Thyroid gland (tissue), 4 donors: Measurements from ENCODE around the gene YWHAQ. TPM values are rescaled to one million over a fixed set of nuclear protein-coding genes. Genes with fewer than 3 reads are reported as not detected.

Source experiments
- DNase-seq, 2 donors: peaks; one replicate each; pipeline ENCODE4 v3.0.0-alpha.2; 2019
- H3K27ac ChIP-seq, 3 donors: fragments of 200-600 bp; sonication (generic); 1 replicate in 2 of 3; 2 replicates in 1 of 3; pipeline ENCODE4 v1.5.1; 2016 to 2019; ENCODE audit warnings: mild to moderate bottlenecking in 1 of 3, moderate library complexity in 1 of 3
- H3K27me3 ChIP-seq: fragments of 200-600 bp; sonication (generic); one replicate; pipeline ENCODE4 v1.5.1; 2019
- H3K36me3 ChIP-seq, 2 donors: fragments of 200-600 bp; sonication (generic); one replicate each; pipeline ENCODE4 v1.5.1; 2016 to 2019
- H3K4me1 ChIP-seq, 2 donors: fragments of 200-600 bp; sonication (generic); one replicate each; pipeline ENCODE4 v1.5.1; 2017 to 2019
- H3K4me3 ChIP-seq, 3 donors: fragments of 200-600 bp; sonication (generic); replicated peaks in 1 of 3; 1 replicate in 2 of 3; 2 replicates in 1 of 3; pipeline ENCODE4 v1.5.1; 2016; ENCODE audit warnings: mild to moderate bottlenecking in 1 of 3
- H3K9me3 ChIP-seq: fragments of 200-600 bp; sonication (generic); one replicate; pipeline ENCODE4 v1.5.1; 2017
- CTCF ChIP-seq, 6 experiments: fragments of 200-600 bp in 3 of 6; fragments of 450-650 bp in 3 of 6; sonication (generic) in 3 of 6; IDR thresholded peaks; one replicate each; pipeline ENCODE4 v1.5.1; 2016 to 2019; ENCODE audit warnings: antibody characterized with exemption in 6 of 6, mild to moderate bottlenecking in 2 of 6, inconsistent platforms in 1 of 6, moderate library complexity in 1 of 6
- POLR2A ChIP-seq, 2 donors: fragments of 450-650 bp; IDR thresholded peaks; one replicate each; pipeline ENCODE4 v1.6.1; 2017; ENCODE audit warnings: antibody characterized with exemption in 2 of 2, mild to moderate bottlenecking in 2 of 2, moderate library complexity in 1 of 2
- WGBS, 2 donors: methylation state at CpG; one replicate each; pipeline ENCODE4 v1.1.5; 2017; 5-methylcytosine and 5-hydroxymethylcytosine counted together
- intact Hi-C: fragments of 100-400 bp; cut with DNase I; formaldehyde crosslinking; loops from one replicate; pipeline ENCODE4 v1.15.1; 2023
- total RNA-seq, 4 donors: library from RNA; depleted of rRNA; stranded (reverse); fragments of >200 nt; gene quantifications; one replicate each; pipeline ENCODE4 v1.2.3, GENCODE V29; 2016

Gene YWHAQ
- total RNA-seq, 4 donors from 2014 or later, result 246 to 270 (median 265) TPM

GRCh38 chr2:9675415-9676351 lies 44.9 kb upstream of the YWHAQ start:
- 65 to 66% methylated on average over 13 of the region's 14 CpGs for WGBS, 2 donors
- TF ChIP-seq CTCF (IDR thresholded peaks at IDR 0.05) (no peak), POLR2A (IDR thresholded peaks at IDR 0.05) (no peak)
- Histone ChIP-seq H3K9me3 (no peaks in the 10 kb centered on the region), H3K27ac (no peak overlapping the region), H3K4me3 (no peak overlapping the region), H3K27me3 (no peaks in the 10 kb centered on the region), H3K4me1 (no peaks in the 10 kb centered on the region), H3K36me3 (no peaks in the 10 kb centered on the region)
- intact Hi-C loops, result no loop called here
- no peak for DNase-seq

GRCh38 chr2:9674891-9675414 lies 44.2 kb upstream of the YWHAQ start:
- Histone ChIP-seq H3K27ac (no peak overlapping the region), H3K36me3 (no peaks in the 10 kb centered on the region), H3K27me3 (no peaks in the 10 kb centered on the region), H3K4me1 (peaks cover 0 to under 1% of the 10 kb centered on the region in 2 donors), H3K9me3 (no peaks in the 10 kb centered on the region), H3K4me3 (no peak overlapping the region)
- no peak for DNase-seq
- intact Hi-C loops, result no loop called here
- TF ChIP-seq CTCF (IDR thresholded peaks at IDR 0.05) (no peak), POLR2A (IDR thresholded peaks at IDR 0.05) (no peak)
- WGBS, 2 donors, result 93% methylated on average over 5 of the region's 5 CpGs

- Histone ChIP-seq H3K4me3 (no peak overlapping the region), H3K4me1 (peaks cover 3 to 10% of the 10 kb centered on the region in 2 donors), H3K36me3 (no peaks in the 10 kb centered on the region), H3K27me3 (no peaks in the 10 kb centered on the region), H3K9me3 (no peaks in the 10 kb centered on the region), H3K27ac (no peak overlapping the region)
- intact Hi-C loops, result no loop called here
- TF ChIP-seq CTCF (IDR thresholded peaks at IDR 0.05) (no peak), POLR2A (IDR thresholded peaks at IDR 0.05) (no peak)
- 89 to 94% methylated on average over 6 of the region's 6 CpGs for WGBS, 2 donors
- DNase-seq, result no peak
Measured at GRCh38 chr2:9673914-9674481, 43.2 kb upstream of the YWHAQ start.

- no peak for TF ChIP-seq CTCF (IDR thresholded peaks at IDR 0.05)
- TF ChIP-seq POLR2A (IDR thresholded peaks at IDR 0.05), result no peak
- Histone ChIP-seq H3K4me3 (no peak overlapping the region), H3K27ac (peak overlapping the region in 1 of 3 donors; percentile 4), H3K36me3 (no peaks in the 10 kb centered on the region), H3K4me1 (peaks cover 8 to 16% of the 10 kb centered on the region in 2 donors), H3K27me3 (no peaks in the 10 kb centered on the region), H3K9me3 (no peaks in the 10 kb centered on the region)
- intact Hi-C loops, result no loop called here
- peak; percentile 59 to 61 for DNase-seq
- 57 to 61% methylated on average over 4 to 5 of the region's 5 CpGs for WGBS, 2 donors
Measured at GRCh38 chr2:9668687-9669345, 38.0 kb upstream of the YWHAQ start.
